ENCODE measurements around the gene HRH1. TPM values are rescaled to one million over a fixed set of nuclear protein-coding genes. Genes with fewer than 3 reads are reported as not detected.
"Not testable (repeated sequence)": the region's sequence is repeated elsewhere in the genome, so short reads cannot be mapped to it uniquely, and the experiment has no call there.

The HRH1 gene
- polyA plus RNA-seq, 3 donors = 1.9 to 2.2 (median 2.1) TPM

GRCh38 chr3:11168406-11168805 lies 14.1 kb downstream of the HRH1 start:
- no peak for DNase-seq

- DNase-seq = no peak
Measured at GRCh38 chr3:11168881-11169805, 14.8 kb downstream of the HRH1 start.

GRCh38 chr3:11170052-11170770 lies 15.9 kb downstream of the HRH1 start:
- no peak for DNase-seq

- DNase-seq = no peak
Measured at GRCh38 chr3:11172096-11172690, 17.9 kb downstream of the HRH1 start.

DNA sequence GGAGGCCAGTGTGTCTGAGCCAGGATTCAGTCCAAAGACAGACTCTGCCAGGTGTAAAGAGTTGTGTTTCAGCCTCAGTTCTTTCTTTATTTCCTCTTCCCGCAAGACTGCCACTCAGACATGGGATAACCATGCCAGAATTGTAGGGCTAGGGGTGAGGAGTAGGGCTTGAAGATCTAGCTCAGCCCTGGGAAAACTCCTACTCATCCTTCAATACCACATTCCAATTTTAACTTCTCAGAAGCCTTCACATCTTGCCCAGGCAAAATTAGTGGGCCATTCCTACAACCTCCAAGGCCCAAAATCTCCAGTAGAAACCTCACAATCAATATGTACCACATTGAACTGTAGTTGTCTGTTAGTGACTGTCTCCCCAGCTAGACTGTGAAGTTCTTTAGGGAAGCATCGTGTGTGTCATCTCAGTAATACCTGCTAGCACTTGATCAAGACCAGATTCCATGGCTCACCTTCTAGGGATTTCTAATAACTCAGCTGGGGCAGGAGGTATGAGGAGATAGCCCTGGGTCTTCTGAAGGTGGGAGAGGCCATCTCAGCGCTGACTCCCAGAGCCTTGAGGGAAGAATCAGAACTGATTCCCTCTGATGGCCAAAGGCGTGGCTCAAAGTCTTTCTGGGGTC lies 19.7 kb downstream of the HRH1 start:
- no peak for DNase-seq

DNA sequence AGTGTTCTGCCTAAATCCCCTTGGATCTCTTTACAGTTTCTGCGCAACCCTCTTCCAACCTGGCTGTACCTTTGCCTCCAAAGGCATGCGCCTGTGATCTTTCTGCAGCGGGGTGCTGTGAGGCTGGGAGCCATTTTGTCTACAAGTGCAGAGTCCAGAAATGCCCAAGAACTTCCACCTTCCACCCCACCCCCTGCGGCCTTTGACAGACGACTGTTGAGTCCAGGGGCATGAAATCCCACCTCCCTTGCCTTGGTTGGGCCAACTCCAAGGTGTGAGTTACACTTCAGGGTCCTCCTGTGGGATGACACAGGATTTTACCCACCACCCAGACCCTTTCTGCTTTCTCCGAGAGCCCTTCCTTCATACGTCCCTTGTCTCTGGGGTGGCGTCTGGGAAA lies 24.1 kb downstream of the HRH1 start:
- DNase-seq = no peak

DNA sequence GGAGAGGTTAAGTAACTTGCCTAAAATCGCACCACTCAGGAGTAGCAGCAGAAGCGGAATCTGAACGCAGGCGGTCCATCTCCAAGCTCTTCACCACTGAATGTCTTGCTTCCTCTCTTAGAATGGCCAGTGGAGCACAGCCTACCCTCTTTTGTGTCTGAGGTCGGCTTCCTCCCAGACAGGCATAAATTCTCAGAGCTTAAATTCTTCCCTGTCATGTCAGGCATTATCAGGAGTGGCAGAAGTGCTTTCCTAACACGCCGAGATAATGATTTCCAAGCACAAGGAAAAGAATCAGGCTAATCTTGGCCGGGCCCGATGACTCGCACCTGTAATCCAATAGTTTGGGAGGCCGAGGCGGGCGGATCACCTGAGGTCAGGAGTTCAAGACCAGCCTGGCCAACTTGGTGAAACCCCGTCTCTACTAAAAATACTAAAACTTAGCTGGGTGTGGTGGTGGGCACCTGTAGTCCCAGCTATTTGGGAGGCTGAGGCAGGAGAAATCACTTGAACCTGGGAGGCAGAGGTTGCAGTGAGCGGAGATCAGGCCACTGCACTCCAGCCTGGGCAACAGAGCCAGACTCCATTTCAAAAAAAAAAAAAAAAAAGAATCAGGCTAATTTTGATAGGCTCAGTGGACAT lies 30.2 kb downstream of the HRH1 start:
- not testable (repeated sequence) for DNase-seq

DNA sequence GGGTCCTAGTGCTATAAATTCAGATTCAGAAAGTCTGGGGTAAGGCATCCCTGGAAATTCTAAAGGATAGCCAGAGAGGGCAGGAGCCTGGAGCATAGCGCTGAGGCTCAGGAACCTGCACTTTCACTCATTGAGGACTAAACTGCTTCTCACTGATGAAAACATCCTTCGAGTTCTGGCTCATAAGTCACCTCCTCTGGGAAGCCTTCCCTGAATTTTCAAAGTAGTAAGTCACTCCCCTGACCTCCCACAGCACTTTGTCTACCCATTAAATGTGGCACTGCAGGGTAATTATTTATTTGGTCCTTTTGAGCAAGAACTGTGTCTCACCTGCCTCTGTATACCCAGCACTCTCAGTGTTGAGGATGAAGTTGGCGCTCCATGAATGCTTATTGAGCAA lies 30.9 kb downstream of the HRH1 start:
- no peak for DNase-seq

GRCh38 chr3:11185564-11186317 lies 31.4 kb downstream of the HRH1 start:
- DNase-seq = no peak

DNA sequence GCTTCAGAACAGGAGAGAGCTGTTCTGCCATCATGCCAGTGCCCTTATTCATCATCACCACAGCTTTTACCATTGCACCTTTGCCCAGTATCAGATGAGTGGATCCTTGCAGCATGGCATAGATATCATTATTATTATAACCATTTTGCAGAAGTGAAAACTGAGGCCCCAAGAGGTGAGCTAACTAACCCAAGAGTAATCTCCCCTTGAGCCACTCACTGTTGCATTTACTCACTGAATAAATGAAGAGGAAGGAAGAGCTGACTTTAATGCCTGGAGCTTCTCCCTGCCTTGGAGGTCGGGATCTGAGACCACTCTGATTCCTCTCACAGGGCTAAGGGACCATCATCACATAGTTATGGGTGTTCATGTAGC lies 32.0 kb downstream of the HRH1 start:
- no peak for DNase-seq

GRCh38 chr3:11186771-11187191 lies 32.5 kb downstream of the HRH1 start:
- DNase-seq = no peak

- no peak for DNase-seq
Measured at GRCh38 chr3:11187681-11188080, 33.4 kb downstream of the HRH1 start.

GRCh38 chr3:11188231-11188630 lies 33.9 kb downstream of the HRH1 start:
- DNase-seq = no peak

GRCh38 chr3:11195201-11195600 lies 40.9 kb downstream of the HRH1 start:
- no peak for DNase-seq

DNA sequence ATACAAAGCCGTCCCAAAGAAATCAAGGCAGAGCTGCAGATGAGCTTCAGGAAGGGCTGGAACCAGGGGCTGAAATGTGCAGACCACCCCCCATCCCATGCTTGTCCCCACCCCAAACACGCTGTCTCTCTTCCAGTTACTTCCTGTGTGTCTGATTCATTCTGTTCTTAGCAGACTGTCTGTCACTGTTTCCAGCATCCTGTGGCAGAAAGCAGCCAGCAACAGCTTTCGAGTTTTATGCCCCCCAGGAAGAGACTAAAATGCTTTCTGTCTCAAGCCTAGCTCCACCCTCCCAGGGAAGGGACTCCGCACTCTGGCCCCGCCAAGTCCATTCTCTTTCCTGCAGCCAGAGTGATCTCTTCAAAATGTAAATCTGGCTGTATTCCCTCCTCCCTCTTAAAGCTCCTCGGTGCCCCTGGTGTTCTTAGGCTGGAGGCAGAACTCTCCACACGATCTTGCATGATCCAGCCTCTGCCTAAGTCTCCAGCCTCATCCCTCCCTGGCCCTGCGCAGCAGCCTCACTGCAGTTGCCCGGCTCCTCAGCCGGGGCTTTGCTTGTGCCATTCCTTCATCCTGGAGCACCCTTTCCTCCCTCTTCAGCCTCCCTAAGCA lies 41.5 kb downstream of the HRH1 start:
- DNase-seq = no peak

GRCh38 chr3:11197484-11197883 lies 43.2 kb downstream of the HRH1 start:
- no peak for DNase-seq

DNA sequence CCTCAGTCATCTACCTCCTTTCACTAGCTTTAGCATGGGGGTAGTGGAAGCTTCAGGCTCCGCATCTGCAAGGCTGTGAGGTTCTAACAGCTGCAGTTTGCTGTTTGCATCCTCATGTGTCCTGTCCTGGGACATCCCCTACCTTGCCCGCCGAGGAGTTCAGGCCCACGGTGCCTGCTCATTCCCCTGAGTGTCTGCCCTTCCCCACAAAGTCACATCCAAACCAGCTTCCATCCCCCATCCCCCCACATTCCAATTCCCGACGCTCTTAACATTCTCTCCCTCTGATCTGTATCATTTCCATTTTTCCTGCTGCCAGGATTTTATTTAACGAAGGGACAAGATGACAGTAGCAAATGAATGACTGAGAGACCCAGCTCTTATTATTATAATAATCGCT lies 43.8 kb downstream of the HRH1 start:
- no peak for DNase-seq

DNA sequence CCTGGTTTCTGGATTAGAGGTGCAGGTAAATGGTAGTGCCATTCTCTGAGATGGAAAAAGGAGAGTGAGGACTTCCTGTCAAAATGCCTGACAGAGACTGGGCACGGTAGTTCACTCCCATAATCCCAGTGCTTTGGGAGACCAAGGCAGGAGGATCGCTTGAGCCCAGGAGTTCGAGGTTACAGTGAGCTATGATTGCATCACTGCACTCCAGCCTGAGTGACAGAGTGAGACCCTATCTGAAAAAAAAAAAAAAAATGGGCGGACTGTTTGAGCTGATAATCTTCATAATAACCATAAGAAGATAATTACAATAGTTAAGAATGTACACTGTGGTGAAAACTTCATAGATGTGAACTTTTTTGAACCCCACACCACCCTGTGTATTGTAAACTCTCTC lies 44.2 kb downstream of the HRH1 start:
- no peak for DNase-seq

DNA sequence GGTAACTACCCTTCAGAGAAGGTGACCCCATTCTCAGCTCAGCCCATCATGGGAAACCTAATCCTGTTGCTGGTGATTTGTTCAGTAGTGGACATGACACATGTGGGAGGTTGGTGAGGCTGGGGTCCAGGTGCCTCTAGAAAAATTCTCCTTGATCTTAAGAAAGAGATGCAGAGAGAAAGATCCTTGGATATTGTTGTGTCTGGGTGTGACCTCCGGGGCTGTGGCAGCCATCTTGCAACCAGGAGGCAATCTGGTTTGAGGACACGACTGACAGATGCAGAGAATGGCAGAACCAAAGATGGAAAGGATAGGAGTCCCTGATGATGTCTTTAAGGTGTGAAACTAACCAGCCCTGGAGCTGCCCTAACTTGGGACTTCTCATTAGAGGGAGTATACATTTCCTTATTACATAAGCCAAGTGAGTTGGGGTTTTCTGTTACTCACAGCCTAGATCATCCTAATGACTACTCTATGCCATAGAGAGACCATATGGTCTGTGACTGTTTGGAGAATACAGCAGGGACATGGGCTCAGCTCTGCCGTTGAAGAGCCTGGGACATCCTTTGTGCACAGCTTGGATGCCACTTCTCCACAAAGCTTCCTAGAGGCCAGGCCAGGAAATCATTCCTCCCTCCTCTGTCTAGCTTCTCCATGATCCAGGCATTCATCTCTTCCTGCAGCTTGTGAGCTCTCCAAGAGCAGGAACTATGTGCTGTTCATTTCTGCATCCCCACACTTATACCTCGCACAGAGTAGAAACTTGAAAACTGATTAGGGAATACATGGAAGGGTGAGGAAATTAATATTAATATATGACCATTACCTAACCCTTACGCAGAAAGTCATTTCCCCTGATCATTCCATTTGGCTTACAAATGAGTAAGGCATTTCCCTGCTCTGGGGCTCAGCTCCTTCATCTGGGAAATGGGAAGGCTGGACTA lies 45.9 kb downstream of the HRH1 start:
- no peak for DNase-seq
